Measurements from ENCODE around the gene LRRC59. TPM values are rescaled to one million over a fixed set of nuclear protein-coding genes. Genes with fewer than 3 reads are reported as not detected.
A peak's percentile ranks its signal among the peaks of the same experiment; 100 is the strongest.

The LRRC59 gene
- total RNA-seq, 1 donor from 2014 or later: 68.2 TPM

DNA sequence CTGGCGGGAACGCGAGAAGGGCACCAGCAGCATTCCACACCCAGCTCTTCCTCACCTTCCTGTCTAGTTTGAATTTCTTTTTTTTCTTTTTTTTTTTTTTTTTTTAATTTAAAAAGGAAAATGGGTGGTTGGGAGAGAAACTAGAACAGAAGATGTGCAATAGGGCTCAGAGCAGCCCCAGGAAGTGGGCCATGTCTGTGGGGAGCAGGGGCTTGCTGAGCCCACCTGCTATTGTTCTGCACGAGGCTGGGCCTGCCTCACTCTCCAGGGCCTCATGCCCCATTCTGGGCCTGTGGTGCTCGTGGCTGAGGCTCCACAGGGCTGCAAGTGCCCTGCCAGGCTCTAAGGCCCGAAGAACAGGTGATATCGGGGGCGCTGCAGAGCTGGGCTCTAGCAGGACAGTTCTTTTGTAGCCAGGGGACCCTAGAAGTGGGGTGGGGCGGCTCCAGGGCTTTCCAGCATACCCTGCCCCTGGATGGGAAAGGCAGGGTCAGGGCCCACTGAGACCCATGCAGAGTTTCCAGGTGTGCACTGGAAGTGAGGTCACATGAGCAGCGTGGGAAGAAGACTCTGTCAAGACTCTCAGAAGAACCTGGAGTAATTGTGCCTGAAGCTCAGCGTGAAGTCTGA, 36.7 kb downstream of the LRRC59 start:
- ATAC-seq: no peak

DNA sequence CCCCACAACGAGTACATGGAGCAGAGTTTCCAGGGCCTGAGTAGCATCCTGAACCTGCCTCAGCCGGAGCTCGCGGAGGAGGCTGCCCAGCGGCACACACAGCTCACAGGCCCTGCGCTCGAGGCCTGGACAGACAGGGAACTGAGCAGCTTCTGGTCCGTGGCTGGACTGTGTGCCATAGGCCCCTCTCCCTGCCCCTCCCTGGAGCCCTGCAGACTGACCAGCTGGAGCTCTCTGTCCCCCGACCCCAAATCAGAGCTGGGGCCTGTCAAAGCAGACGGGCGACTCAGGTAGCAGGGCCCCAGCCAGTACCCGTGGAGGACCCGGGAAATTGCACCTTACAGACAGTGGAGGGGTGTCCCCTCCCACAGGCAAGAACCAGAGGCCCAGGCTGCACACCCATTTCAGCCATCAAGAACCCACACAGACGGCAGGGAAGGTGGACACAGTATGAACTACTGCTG, 37.3 kb downstream of the LRRC59 start:
- ATAC-seq: no peak

DNA sequence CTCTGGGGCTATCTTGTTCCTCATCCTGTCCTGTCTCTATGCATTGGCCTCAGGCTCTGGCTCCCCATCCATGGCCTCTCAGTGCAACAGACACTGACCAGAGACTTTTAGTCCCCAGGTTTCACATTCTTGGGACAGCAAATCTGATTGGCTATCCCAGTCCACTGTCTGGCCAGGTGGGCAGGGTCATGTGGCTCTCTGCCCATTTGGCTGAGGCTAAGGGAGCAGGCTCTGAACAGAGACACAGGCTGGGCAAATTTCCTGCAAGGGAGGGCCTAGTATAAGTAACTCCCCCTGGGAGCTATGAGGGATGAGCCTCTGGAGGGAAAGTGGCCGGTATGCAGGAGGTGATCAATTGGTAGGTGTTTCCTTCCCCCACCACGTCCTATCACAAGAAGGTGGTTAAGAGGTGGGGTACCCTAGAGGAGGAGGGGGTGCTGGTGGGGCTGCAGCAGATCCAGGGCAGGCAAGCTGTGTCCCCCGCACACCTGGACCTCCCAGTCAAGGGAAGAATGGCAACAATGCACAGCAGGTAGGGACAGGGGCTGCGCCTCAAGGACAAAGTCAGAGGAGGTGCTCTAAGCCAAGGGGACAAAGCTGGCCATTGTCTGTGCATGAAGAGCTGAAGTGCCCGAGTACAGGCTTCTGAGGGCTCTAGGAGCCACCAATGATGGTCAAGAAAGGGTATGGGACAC, 38.2 kb downstream of the LRRC59 start:
- ATAC-seq: no peak

DNA sequence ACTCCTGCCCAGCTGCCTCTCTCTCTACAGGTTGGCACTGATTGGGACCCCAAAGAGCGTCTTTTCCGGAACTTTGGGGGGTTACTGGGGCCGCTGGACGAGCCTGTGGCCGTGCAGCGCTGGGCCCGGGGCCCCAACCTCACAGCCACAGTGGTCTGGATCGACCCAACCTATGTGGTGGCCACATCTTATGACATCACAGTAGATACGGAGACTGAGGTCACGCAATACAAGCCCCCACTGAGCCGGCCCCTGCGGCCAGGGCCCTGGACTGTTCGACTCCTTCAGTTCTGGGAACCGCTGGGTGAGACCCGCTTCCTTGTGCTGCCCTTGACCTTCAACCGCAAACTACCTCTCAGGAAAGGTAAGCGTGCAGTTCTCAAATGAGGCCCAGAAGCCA, 39.1 kb downstream of the LRRC59 start:
- no peak for ATAC-seq

DNA sequence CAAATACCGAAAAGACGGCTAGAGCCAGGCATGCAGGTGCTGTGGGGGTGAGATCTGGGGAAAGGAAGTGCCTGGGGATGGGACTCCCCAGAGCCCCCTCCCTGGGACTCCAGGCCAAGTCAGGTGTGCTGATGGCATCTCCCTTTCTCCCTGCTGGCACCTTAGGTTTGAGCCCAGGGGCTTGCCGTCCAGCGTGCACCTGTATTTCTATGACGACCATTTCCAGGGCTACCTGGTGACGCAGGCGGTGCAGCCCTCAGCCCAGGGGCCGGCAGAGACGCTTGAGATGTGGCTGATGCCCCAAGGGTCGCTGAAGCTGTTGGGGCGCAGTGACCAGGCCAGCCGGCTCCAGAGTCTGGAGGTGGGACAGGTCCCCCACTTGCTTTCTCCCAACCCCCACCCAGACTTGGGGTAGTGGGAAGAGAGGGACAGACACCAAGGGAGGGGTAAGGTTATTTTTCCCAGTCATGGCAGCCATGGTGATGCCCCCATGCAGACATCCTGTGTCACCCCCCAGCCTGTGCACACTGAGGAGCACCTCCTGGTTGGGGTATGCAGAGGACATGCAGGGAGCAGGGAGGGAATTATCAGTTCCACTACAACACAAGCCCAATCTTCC, 40.3 kb downstream of the LRRC59 start:
- no peak for ATAC-seq

DNA sequence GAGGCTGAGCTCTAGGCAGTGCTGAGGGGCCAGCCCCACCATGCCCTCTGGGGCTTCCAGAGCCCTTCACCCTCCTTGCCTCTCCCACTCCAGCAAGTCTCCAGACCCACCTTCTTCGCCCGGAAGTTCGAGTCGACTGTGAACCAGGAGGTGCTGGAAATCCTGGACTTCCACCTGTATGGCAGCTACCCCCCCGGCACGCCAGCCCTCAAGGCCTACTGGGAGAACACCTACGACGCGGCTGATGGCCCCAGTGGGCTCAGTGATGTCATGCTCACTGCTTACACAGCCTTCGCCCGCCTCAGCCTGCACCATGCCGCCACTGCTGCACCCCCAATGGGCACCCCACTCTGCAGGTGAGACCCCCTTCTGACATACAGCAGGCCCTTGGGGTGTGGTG, 40.9 kb downstream of the LRRC59 start:
- ATAC-seq: no peak

DNA sequence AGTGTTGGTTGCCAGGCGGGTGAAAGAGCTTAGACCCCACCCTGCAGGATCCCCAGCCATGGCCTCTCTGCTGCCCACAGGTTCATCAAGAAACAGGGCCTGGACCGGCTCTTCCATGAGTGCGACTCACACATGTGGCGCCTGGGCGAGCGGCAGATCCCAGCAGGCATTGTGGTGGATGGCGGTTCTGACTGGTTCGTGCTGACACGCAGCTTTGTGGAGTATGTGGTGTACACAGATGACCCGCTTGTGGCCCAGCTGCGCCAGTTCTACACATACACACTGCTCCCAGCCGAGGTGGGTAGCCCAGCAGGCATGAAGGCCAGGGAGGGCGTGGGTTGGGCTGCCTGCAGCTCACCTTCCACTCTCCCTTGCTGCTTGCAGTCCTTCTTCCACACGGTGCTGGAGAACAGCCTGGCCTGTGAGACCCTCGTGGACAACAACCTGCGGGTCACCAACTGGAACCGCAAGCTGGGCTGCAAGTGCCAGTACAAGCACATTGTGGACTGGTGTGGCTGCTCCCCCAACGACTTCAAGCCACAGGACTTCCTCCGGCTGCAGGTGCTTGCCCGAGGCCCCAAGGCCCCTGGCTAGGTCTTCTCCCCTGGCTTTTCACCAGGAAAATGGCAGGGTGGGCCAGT, 41.5 kb downstream of the LRRC59 start:
- ATAC-seq: peak; percentile 52

DNA sequence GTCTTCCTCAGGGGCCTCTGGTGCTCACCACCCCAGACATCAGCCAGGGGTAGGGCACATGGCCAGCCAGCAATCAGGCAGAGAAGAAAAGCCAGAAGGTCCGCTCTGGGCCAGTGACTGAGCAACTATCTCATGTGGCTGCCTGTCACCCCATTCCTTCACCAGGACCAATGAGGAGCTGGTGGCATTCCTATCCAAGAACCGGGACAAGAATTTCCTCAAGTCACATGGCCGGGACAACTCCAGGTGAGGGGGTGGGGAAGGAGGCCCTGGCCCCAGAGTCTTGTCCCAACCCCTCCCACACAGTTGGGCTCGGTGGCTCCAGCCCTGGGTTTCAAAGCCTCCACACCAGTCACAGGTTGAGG, 42.0 kb downstream of the LRRC59 start:
- ATAC-seq: no peak

DNA sequence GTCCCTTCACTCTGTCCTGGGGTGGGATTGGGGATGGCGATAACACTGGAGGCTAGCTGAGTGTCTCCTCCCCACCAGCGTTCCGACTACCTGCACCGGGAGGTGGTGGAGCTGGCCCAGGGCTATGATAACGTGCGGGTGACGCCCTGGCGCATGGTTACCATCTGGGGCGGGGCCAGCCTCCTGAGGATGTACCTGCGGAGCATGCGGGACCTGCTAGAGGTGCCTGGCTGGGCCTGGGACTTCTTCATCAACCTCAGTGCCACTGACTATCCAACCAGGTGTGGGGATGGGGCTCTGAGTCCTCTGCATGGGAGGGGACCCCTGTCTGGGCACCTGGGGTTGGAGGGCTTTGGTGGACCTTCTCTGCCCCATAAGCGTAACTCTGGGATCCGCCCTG, 42.5 kb downstream of the LRRC59 start:
- no peak for ATAC-seq

DNA sequence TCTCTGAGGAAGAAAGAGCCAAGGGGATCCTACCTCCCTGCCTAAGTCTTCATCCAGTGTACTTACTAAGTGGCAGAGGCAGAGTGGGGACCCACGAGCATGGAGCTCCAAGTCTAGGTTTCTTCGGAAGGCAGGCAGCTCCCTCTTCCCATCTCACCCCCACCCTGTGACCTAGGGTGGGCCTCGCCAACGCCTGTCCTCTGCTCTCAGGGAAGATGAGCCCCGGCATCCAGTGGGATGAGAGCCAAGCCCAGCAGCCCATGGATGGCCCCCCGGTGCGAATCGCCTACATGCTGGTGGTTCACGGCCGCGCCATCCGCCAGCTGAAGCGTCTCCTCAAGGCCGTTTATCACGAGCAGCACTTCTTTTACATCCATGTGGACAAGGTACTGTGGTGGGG, 43.1 kb downstream of the LRRC59 start:
- no peak for ATAC-seq

DNA sequence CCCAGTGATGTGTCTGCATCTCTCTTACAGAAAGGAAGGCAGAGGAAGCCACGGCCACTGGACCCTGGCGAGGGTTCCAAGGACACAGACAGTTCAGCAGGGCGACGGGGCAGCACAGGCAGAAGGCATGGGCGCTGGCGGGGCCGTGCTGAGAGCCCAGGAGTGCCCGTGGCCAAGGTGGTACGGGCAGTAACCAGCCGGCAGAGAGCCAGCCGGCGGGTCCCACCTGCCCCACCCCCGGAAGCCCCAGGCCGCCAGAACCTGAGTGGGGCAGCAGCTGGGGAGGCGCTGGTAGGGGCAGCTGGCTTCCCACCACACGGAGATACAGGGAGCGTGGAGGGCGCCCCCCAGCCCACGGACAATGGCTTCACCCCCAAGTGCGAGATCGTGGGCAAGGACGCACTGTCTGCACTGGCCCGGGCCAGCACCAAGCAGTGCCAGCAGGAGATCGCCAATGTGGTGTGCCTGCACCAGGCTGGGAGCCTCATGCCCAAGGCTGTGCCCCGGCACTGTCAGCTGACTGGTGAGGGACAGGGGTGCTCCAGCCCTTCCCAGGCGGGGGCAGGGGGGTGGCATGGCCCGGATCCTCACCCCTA, 43.6 kb downstream of the LRRC59 start:
- no peak for ATAC-seq

DNA sequence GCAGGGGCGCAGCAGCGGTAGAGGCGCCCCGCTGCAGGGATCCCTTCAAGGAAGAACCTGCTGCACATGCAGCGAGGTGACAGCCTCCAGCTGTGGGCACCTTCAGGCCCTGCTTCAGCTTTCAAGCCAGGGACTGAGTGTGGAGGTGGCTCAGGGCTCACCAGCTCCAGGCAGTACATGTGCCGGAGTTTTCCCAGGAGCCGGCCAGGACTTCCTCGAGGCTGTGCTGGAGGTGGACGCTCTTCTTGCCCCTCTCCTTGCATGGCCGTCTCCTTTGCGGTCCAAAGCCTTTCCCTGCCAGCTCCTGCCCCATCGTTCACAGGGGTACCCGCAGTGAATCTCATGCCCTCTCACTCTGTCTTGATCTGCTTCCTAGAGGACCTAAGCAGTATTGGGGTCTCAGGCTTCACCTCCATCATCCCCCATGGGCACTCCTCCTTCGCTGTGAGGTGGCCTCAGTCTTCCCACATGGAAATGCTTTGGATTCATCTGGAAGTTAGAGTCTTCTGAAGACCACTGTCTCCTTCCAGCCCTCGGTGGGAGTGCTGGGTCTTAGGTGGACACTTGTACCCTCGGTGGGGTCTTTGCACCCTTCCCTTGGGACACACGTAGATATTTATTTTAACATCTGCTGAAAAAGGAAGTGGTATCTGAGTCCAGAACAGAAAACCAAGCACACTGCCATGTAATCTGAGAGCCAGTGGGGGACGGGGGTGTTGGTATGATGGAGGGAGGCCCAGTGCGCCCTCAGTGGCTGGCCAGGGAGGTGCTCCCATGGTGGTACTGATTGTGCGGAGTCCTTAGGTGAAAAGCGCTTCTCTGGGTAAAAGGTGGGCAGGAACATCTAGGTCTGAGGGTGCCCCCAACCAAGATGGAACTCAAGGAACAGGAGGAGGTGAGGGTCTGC, 44.4 kb downstream of the LRRC59 start:
- ATAC-seq: no peak

DNA sequence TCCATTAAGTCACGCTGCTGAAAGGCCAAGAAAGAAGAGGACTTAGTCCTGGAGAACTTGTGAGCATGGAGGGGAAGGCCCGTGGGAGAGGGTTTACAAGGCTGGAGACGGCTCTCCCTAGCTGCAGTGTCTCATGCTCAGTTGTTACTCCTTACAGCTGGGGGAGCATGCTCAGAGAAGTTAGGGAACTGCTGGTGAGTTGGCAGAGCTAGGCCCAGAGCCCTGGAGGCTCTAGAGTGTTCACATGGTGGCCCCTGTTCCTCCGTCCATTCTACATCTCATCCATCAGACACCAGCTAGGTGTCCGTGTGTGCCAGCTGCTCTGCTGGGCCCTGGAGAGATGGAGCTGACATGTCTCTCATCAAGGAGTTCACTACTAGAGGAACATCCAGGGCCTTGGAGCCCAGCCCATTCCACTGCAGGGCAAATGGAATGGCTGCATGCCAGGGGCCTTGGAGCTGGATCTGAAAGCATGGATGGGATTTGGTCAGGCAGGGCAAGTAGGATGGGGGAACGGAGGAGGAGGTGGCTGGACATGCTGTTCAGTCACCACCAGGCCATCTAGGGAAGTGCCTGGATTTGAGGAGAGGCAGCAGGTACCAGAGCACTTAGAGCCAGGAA, 45.1 kb downstream of the LRRC59 start:
- ATAC-seq: no peak

DNA sequence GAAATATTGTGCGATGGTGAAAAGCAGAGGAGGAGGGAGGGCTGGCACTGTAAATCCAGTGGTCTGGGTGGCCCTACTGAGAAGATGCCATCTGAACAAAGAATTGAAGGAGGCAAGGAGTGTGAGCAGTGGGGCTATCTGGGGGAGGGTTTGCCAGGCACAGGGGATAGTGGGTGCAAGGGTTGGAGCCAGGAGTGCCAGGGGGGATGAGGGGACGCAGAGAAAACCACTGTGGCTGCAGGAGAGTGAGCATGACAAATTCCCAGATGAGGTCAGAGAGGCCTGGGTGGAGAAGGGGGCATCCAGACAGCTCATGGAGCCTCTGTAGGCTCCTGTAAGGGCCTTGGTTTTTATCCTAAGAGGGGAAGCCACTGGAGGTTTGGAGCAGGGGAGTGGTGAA, 46.6 kb downstream of the LRRC59 start:
- ATAC-seq: no peak

DNA sequence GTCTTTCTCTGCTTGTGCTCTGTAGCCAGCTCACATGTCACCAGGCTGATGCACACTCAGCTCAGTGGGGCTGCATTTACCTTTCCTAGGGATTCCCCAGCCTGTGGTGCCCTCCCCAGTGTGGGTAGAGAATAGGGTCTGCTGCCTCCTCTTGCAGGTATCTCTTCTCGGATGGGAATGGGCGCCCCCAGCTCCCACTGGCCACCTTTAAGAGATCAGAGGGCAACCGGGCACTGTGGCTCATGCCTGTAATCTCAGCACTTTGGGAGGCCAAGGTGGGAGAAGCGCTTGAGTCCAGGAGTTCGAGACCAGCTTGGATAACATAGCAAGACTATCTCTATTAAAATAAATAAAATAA, 48.1 kb downstream of the LRRC59 start:
- no peak for ATAC-seq

DNA sequence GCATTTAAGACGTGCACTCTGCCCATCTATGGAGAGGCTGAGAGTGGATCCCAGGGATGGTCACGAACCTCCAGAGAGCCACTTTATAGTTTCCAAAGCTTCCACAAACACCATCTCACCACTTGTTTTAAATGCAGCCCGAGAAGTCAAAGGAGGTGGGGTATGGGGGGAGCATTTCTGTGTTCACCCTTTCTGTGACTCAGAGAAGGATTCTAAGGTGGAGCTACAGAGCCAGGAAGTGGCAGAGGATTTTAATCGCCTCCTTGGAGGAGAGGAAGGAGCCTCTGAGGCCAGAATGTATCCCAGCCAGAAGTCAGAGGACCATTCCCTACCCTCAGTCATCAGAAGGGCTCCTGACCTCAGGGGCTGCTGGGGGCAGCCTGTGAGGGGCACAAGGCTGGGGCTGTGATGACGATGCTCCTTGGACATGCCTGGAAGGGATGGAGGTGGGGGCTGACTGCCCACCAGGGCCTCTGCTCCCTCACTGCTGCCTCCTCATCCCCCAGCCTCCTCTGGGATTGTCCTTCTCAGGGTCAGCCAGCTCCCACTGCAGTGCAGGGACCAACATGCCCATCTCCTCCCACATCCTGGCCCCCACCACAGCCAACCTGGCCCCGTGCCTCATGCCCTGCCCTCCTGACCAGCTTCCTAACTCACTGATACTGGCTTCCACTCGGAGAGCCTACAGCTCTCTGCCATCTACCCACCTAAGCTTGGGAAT, 48.6 kb downstream of the LRRC59 start:
- no peak for ATAC-seq

DNA sequence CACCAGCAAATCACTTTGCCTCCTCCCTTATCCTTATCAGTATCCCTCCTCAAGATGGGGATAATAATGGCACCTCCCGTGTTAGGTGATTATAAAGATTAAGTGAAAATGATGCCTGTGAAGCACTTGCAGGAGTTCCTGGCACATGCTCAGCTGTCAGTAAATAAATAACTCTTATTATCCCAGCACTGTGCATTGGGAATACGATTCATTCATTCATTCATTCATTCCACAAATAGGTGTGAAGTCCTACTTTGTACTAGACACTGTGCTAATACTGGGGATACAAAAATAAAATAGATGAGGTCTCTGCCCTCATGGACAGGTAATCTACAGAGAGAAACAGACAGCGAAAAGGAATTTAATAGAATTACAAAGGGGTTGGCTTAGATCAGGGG, 49.4 kb downstream of the LRRC59 start:
- no peak for ATAC-seq

DNA sequence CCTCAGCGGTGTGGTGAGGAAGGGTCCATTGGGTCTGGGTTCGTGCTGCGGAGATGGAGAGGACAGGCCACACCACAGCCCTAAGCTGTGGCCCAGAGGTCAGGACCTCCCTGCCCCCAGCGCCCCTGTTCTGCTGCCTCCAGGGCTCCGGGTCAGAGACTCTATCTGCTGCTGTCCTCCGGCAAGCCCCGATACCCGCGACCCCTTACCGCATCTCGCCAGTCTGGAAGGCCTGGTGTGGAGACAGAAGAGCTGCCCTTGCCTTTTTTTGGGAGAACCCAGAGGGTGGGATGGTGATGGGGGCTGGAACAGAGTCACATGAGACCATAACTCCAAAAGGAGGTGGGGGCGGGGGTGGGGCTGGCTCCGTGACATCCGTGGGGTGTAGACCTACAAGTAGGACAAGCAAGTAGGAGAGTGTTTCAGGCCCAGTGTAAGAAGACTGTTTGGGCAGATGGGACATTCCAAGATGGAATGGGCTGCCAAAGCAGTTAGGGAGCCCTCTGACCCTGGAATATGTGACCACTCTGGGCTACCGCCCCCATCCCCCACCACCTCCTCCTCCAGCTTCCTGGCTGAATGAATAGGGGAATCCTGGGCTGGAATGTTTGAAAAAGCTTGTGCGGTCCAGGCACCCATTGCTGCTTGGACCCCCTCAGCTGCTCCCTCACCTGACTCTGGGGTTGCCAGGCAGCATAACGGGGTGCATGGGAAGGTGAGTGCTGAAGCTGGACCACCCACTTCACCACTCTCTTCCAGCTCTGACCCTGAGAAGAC, 50.0 kb downstream of the LRRC59 start:
- ATAC-seq: peak; percentile 3

DNA sequence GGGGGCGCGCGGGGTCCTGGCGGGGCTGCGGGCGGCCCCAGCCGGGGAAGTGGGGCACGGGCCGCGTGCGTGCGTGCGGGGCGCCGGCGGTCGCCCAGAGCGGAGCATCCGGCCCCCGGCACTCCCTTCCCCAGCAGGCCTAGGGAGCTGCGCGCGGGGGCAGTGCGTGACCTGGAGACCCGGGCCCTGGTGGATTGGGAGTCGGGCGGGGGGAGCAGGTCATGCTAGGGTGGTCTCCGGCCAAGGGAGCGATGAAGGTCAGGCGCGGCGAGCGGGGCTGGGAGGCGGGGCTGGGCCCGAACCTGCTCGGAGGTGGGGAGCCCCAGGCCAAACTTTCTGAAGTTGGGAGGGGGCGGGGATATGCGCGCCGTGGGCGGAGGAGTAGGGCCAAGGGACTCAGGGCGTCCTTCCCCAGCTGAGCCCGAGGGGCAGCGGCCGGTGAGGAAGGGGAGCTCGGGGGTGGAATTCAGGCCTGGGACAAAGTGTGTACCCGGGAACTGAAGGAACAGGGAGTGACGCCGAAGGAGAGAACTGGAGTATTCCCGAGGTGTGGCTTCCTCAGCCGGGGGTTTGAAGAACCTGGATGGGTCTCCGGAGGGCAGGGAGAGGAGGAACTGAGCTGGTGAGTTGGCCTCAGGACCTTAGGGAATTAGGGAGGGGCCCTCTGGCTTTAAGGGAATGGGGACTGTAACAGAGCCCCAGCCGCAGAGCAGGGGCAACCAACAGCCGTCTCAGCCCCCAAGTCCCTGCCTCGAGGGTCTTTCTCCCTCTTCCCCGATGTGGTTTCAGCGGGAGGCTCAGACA, 50.8 kb downstream of the LRRC59 start:
- peak; percentile 17 for ATAC-seq

Data from esophagus mucosa (tissue), 1 donor.